GM12874 (cell line): ENCODE results near the gene SYNGR1.

Experiments used
- TF ChIP-seq, protein P1 (sequence below): IDR thresholded peaks from 2 replicates; pipeline ENCODE4 v1.5.1; 2011; ENCODE audit warnings: low read depth, mild to moderate bottlenecking, control low read depth, low read length, moderate library complexity; ENCODE audit not compliant: insufficient read depth

Gene SYNGR1

DNA sequence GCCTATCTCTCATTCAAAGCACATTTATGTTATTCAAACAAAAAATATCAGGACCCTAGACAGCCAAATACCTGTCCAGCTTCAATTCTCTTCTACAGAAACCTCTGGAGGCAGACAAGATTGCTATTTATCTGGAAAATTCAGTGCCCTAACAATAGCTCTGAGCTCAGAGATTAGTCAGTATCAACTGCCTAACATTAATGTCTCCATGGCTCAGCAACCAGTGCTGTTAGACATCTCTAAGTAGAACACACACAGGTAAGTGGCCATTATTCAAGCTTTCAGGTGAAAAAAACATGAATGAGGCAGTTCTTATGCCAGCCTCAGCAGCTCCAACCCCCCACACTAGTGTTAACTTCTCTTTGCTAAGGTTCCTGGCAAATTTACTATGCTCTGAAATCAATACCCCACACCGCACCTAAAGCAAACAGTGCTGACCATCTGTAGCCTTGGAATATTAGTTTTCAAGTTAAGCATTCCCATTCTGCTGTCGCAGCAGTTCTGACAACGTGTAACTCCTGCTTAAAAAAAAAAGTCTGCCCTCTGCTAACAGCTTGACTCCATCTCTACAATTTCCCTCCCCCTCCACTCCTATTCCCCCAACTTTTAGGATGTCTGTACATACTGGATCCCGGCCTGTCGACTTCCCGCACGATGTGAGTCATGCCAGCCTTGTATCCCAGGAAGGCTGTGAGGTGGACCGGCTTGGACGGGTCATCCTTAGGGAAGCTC, 31.9 kb upstream of the SYNGR1 start:
- TF ChIP-seq, protein P1, sequence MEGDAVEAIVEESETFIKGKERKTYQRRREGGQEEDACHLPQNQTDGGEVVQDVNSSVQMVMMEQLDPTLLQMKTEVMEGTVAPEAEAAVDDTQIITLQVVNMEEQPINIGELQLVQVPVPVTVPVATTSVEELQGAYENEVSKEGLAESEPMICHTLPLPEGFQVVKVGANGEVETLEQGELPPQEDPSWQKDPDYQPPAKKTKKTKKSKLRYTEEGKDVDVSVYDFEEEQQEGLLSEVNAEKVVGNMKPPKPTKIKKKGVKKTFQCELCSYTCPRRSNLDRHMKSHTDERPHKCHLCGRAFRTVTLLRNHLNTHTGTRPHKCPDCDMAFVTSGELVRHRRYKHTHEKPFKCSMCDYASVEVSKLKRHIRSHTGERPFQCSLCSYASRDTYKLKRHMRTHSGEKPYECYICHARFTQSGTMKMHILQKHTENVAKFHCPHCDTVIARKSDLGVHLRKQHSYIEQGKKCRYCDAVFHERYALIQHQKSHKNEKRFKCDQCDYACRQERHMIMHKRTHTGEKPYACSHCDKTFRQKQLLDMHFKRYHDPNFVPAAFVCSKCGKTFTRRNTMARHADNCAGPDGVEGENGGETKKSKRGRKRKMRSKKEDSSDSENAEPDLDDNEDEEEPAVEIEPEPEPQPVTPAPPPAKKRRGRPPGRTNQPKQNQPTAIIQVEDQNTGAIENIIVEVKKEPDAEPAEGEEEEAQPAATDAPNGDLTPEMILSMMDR = no peak

DNA sequence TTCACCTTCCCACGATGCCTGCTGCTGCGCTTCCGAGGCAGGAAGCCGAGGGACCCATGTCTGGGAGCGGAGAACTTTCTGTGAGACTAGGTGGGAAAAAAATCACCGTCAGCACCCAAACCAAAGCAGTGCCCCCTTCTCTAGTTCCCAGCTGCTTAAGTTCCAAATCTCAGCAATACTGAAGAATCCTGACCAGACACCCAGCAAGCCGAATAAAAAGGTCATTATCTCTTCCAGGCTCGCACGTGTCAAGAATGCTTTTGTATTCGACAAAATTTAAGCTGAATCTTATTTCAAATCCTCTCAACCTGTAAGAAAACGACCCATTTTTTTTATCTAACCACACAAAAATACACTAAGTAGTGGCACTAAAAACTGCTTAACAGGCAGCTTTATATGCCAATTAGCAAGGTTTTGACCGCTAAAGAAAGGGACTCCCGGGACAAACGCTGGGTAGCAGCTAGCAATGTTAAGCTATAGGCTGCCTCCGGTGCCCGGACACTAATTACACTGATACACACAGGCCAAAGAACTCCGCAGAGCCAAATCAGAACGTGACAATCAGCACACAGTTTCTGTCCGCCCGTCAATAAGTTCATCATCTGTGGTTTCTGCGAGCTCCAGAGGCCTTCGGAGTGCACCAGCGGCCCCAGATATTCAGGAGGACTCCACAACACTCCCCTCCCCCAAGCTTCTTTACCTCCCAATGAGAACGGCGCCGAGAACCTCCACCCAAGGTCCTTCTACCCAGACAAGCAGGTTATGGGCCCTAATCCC, 31.1 kb upstream of the SYNGR1 start:
- TF ChIP-seq, protein P1 = no peak

DNA sequence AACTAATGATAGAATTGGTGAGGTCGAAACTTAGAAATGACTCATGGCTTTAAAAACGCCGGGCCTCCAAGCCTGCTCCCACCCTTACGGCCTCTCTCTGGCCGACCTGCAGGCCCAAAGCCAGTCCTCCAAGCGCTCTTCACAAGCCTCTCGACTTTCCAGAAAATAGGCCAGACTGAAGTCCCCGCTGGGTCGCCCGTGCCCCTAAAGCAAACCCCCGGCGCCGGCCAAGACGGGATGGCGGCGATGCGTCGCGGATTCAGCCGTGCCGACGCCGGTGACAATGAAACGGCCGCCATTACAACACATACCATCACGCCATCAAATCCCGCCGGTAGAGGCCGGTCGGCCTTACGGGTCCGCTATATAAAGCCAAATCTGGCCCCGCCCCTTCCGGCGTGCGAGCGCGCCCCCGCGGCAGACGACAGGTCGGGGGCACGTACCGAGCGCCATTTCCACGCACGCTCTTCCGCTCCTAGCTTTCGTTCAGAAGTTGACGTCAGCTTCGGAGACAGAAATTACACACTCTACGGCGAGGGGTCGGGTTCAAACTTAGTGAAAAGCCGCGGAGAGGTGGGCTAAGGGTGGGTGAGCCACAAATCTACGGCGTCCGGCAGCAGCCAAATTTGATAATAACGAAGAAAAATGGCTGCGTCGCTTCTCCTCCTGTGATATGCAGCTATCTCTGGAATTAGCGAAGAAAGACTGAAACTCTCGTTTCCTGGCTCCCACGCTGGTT, 30.3 kb upstream of the SYNGR1 start, which contains the start of gene RPL3:
Gene RPL3, minus strand, starts transcription at position 340 of the 739 bp plus-strand sequence. Its CDS starts 26 bp downstream, at position 314.
- TF ChIP-seq, protein P1 = no peak

DNA sequence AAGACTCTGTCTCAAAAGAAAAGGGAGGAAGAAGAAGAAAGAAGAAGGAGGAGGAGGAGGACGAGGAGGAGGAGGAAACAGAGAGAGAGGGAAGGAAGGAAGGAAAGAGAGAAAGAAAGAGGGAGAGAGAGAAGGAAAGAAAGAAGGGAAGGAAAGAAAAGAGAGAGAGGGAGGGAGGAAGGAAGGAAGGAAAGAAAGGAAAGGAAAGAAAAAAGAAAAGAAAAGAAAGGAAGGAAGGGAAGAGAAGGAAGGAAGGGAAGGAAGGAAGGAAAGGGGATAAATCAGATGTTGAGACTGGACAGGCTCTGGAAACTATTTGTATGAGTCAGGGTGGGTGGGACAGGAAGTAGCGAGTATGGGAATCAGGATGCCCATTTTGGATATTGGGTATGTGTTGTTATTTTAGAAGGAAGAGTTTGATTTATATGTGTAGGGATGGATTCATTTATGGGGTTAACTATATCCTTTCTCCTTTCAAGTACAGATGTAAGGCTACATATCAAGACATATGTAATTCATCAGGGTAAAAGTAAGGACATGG, 24.3 kb upstream of the SYNGR1 start:
- TF ChIP-seq, protein P1 = no peak

DNA sequence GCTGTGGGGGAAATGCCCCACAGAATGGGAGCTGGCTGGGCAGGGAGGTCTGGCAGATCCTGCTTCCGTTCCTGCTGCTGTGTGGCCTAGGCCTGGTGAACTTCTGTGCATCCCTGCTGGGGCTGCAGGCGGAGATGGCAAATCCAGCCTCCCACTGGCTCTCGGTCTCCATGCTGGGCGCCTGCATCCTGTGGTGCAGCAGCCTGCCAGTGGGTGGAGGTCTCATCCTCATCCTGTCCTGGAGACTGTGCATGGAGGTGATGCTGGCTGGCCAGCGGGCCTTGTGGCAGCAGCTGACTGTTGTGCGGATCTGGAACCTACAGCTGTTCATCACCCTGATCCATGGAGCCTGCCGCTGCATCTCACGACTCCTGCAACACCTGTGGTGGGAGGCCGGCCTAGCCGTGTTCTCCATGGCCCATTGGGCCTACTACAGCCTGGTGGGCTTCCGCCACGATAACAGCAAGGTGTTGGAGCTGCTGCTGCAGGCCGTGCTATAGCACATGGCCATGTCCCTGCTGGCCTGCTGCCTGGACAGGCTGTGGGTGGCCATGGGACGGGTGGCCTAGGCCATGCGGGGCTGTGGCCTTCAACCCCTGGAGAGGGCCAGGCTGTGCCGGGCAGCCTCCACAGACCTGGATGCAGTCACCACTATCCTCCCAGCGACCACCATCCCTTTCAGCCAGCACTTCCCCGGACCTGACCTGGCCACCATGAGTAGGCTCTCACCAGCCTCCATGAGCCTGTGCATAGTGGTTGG, 21.6 kb upstream of the SYNGR1 start:
- TF ChIP-seq, protein P1 = no peak

DNA sequence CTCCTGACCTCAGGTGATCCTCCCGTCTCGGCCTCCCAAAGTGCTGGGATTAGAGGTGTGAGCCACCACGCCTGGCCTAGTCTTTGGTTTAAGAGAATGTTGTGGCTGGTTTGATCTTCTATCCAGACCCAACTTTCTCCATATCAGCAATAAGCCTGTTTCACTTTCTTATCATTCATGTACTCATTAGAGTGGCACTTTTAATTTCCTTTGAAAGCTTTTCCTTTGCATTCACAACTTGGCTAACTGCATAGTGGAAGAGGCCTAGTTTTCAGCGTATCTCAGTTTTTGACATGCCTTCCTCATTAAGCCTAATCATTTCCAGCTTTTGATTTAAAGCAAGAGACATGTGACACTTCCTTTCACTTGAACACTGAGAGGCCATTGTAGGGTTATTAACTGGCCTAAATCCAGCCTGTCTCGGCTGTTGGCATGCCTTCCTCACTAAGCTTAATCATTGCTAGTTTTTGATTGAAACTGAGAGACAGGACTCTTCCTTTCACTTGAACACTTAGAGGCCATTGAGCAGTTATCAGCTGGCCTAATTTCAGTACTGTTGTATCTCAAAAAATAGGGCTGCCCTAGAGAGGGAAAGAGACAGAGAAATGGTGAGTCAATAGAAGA, 17.2 kb upstream of the SYNGR1 start:
- TF ChIP-seq, protein P1 = no peak
